ENCODE measurements around the gene IGLL1. TPM values are rescaled to one million over a fixed set of nuclear protein-coding genes. Genes with fewer than 3 reads are reported as not detected.

Gene IGLL1
- total RNA-seq, 1 donor, result not detected

- Histone ChIP-seq H4K20me1 (ENCODE audit: insufficient read depth, low read length) (no peaks in the 10 kb centered on the region), H3K27ac (ENCODE audit: low read depth, low read length) (no peak overlapping the region), H3K4me1 (ENCODE audit: insufficient read depth, low read length) (no peaks in the 10 kb centered on the region), H3K36me3 (ENCODE audit: insufficient read depth, low read length) (no peaks in the 10 kb centered on the region), H3K4me3 (ENCODE audit: insufficient read depth, low read length) (no peak overlapping the region), H2AFZ (ENCODE audit: low read length) (no peak overlapping the region), H3K79me2 (ENCODE audit: insufficient read depth, low read length) (no peaks in the 10 kb centered on the region), H3K9me3 (ENCODE audit: low read depth, low read length) (no peaks in the 10 kb centered on the region), H3K27me3 (ENCODE audit: insufficient read depth, low read length) (peaks cover 21% of the 10 kb centered on the region), H3K4me2 (ENCODE audit: insufficient read depth, low read length) (no peak overlapping the region)
- TF ChIP-seq CTCF (IDR thresholded peaks at IDR 0.05; ENCODE audit: extremely low read depth, low read depth, low read length), result no peak
- DNase-seq (ENCODE audit: insufficient read length, low spot score, missing footprints), result peak; percentile 72
Measured at GRCh38 chr22:23566705-23567475, 13.2 kb downstream of the IGLL1 start.

GRCh38 chr22:23565915-23566704 lies 14.0 kb downstream of the IGLL1 start:
- Histone ChIP-seq H3K4me2 (ENCODE audit: insufficient read depth, low read length) (no peak overlapping the region), H3K27me3 (ENCODE audit: insufficient read depth, low read length) (peaks cover 21% of the 10 kb centered on the region), H4K20me1 (ENCODE audit: insufficient read depth, low read length) (no peaks in the 10 kb centered on the region), H3K36me3 (ENCODE audit: insufficient read depth, low read length) (no peaks in the 10 kb centered on the region), H3K4me1 (ENCODE audit: insufficient read depth, low read length) (no peaks in the 10 kb centered on the region), H3K27ac (ENCODE audit: low read depth, low read length) (no peak overlapping the region), H3K9me3 (ENCODE audit: low read depth, low read length) (no peaks in the 10 kb centered on the region), H3K4me3 (ENCODE audit: insufficient read depth, low read length) (no peak overlapping the region), H2AFZ (ENCODE audit: low read length) (no peak overlapping the region), H3K79me2 (ENCODE audit: insufficient read depth, low read length) (no peaks in the 10 kb centered on the region)
- no peak for TF ChIP-seq CTCF (IDR thresholded peaks at IDR 0.05; ENCODE audit: extremely low read depth, low read depth, low read length)
- peak; percentile 77 for DNase-seq (ENCODE audit: insufficient read length, low spot score, missing footprints)

- H3K36me3 ChIP-seq (ENCODE audit: insufficient read depth, low read length), result no peaks in the 10 kb centered on the region
Measured at GRCh38 chr22:23565305-23565914, 14.7 kb downstream of the IGLL1 start.

More at GRCh38 chr22:23565305-23565914, 14.7 kb downstream of the IGLL1 start:
- no peaks in the 10 kb centered on the region for H3K9me3 ChIP-seq (ENCODE audit: low read depth, low read length)
- no peaks in the 10 kb centered on the region for H4K20me1 ChIP-seq (ENCODE audit: insufficient read depth, low read length)
- peak; percentile 84 for DNase-seq (ENCODE audit: insufficient read length, low spot score, missing footprints)
- no peak overlapping the region for H2AFZ ChIP-seq (ENCODE audit: low read length)
- peaks cover 21% of the 10 kb centered on the region for H3K27me3 ChIP-seq (ENCODE audit: insufficient read depth, low read length)
- no peak overlapping the region for H3K4me3 ChIP-seq (ENCODE audit: insufficient read depth, low read length)
- no peak overlapping the region for H3K27ac ChIP-seq (ENCODE audit: low read depth, low read length)
- H3K79me2 ChIP-seq (ENCODE audit: insufficient read depth, low read length), result no peaks in the 10 kb centered on the region
- no peaks in the 10 kb centered on the region for H3K4me1 ChIP-seq (ENCODE audit: insufficient read depth, low read length)
- no peak overlapping the region for H3K4me2 ChIP-seq (ENCODE audit: insufficient read depth, low read length)
- TF ChIP-seq CTCF (IDR thresholded peaks at IDR 0.05; ENCODE audit: extremely low read depth, low read depth, low read length), result no peak
